A549 (cell line): ENCODE results near the gene CRIP2. TPM values are rescaled to one million over a fixed set of nuclear protein-coding genes. Genes with fewer than 3 reads are reported as not detected.

Source experiments
- ATAC-seq, 2 experiments: fragments of 200-7000 bp in 1 of 2; fragments of >200 bp in 1 of 2; cut with Nextera tagmentation in 1 of 2; cut with Tn5 transposase in 1 of 2; 3 replicates each; pipeline versions ENCODE4 v1.8.0 to v1.9.1; 2018 to 2020; ENCODE audit warnings: mild to moderate bottlenecking in 1 of 2, moderate library complexity in 1 of 2
- CTCF ChIA-PET: fragments of 300-600 bp; sonication (Branson Sonifier 250); formaldehyde crosslinking; extraction: SDS; loops from one replicate; lab custom pipeline; 2021; ENCODE audit warnings: antibody characterized with exemption, inconsistent platforms; lab: Yijun Ruan, JAX
- POLR2A ChIA-PET: fragments of 350-600 bp; formaldehyde crosslinking; extraction: SDS; loops from one replicate; lab custom pipeline; 2021; ENCODE audit warnings: antibody characterized with exemption, inconsistent platforms; lab: Yijun Ruan, JAX
- DNase-seq, 2 experiments: peaks; one replicate each; pipeline versions ENCODE4 v3.0.0 to v3.0.0-alpha.2; 2011 to 2016; ENCODE audit warnings: low read depth in 1 of 2, low spot score in 1 of 2
- FAIRE-seq: peaks from 2 replicates; lab custom pipeline; 2011; peaks lifted over from hg19 to GRCh38; lab: Jason Lieb, UNC
- H3K27ac ChIP-seq, 2 experiments: fragments of >200 bp; sonication (Bioruptor Twin); formaldehyde crosslinking; 3 replicates each; pipeline ENCODE4 v1.5.1; 2016 to 2017
- H3K4me1 ChIP-seq: fragments of >200 bp; sonication (Bioruptor Twin); formaldehyde crosslinking; 3 replicates; pipeline ENCODE4 v1.6.1; 2016
- H3K4me2 ChIP-seq: fragments of >200 bp; sonication (Bioruptor Twin); formaldehyde crosslinking; 3 replicates; pipeline ENCODE4 v1.6.1; 2016
- H3K4me3 ChIP-seq: fragments of >200 bp; sonication (Bioruptor Twin); formaldehyde crosslinking; 3 replicates; pipeline ENCODE4 v1.5.1; 2016
- H3K9me3 ChIP-seq: fragments of >200 bp; sonication (Bioruptor Twin); formaldehyde crosslinking; 3 replicates; pipeline ENCODE4 v1.6.1; 2016
- ATOH8 ChIP-seq: fragments of 250-450 bp; sonication (Bioruptor Pico); IDR thresholded peaks from 2 replicates; pipeline ENCODE4 v1.5.0; 2020; ENCODE audit warnings: low read depth, mild to moderate bottlenecking, moderate library complexity
- CBX8 ChIP-seq: fragments of 200-600 bp; sonication (generic); IDR thresholded peaks from 2 replicates; pipeline ENCODE4 v1.6.1; 2016
- CHD2 ChIP-seq: fragments of 150-350 bp; IDR thresholded peaks from 2 replicates; pipeline ENCODE4 v1.6.1; 2014; ENCODE audit warnings: low read length; ENCODE audit not compliant: partially characterized antibody
- CTCF ChIP-seq: fragments of >200 bp; sonication (Bioruptor Twin); formaldehyde crosslinking; IDR thresholded peaks from 3 replicates; pipeline ENCODE4 v1.5.1; 2016
- FOXS1 ChIP-seq: fragments of 250-450 bp; sonication (Bioruptor Pico); IDR thresholded peaks from 2 replicates; pipeline ENCODE4 v1.5.0; 2020; ENCODE audit warnings: mild to moderate bottlenecking, moderate library complexity
- HMGXB4 ChIP-seq: fragments of 250-450 bp; sonication (Bioruptor Pico); IDR thresholded peaks from 2 replicates; pipeline ENCODE4 v1.5.0; 2021; ENCODE audit warnings: mild to moderate bottlenecking, moderate library complexity, borderline replicate concordance
- HOXB5 ChIP-seq: fragments of 250-450 bp; sonication (Bioruptor Pico); IDR thresholded peaks from 2 replicates; pipeline ENCODE4 v1.5.0; 2020; ENCODE audit warnings: mild to moderate bottlenecking, moderate library complexity
- JUN ChIP-seq, 2 experiments: fragments of >200 bp; sonication (Bioruptor Twin); formaldehyde crosslinking; IDR thresholded peaks; 2 replicates in 1 of 2; 3 replicates in 1 of 2; pipeline ENCODE4 v1.6.1; 2016 to 2017
- MAX ChIP-seq: IDR thresholded peaks from 2 replicates; pipeline ENCODE4 v1.6.1; 2012
- MYC ChIP-seq: IDR thresholded peaks from 2 replicates; pipeline ENCODE4 v1.6.1; 2012; ENCODE audit warnings: mild to moderate bottlenecking, inconsistent platforms, low read length, improper control_type of control experiment, borderline replicate concordance
- NFE2L2 ChIP-seq: fragments of 150-350 bp; conservative IDR thresholded peaks from 2 replicates; pipeline ENCODE4 v1.6.1; 2014; ENCODE audit warnings: low read length
- NPAS2 ChIP-seq: fragments of 250-450 bp; sonication (Bioruptor Pico); IDR thresholded peaks from 2 replicates; pipeline ENCODE4 v1.8.0; 2022; ENCODE audit warnings: mild to moderate bottlenecking, moderate library complexity, borderline replicate concordance
- PBX3 ChIP-seq: IDR thresholded peaks from 2 replicates; pipeline ENCODE4 v1.6.1; 2012
- RCOR1 ChIP-seq: fragments of 150-350 bp; IDR thresholded peaks from 2 replicates; pipeline ENCODE4 v1.6.1; 2014; ENCODE audit warnings: antibody characterized with exemption, low read length, low read depth
- USF2 ChIP-seq: fragments of 450-650 bp; IDR thresholded peaks from 2 replicates; pipeline ENCODE4 v1.6.1; 2014; ENCODE audit warnings: antibody characterized with exemption
- ZC3H11A ChIP-seq: fragments of 450-650 bp; IDR thresholded peaks from 2 replicates; pipeline ENCODE4 v1.6.1; 2014; ENCODE audit warnings: antibody characterized with exemption, mild to moderate bottlenecking
- ZSCAN20 ChIP-seq: fragments of 250-450 bp; sonication (Bioruptor Pico); IDR thresholded peaks from 2 replicates; pipeline ENCODE4 v1.8.0; 2022; ENCODE audit warnings: mild to moderate bottlenecking, moderate library complexity
- WGBS: methylation state at CpG from one replicate; pipeline ENCODE4 v1.1.6; 2017; ENCODE audit errors: missing lambda C conversion rate; 5-methylcytosine and 5-hydroxymethylcytosine counted together
- polyA plus RNA-seq, 4 experiments: library from polyadenylated mRNA; depleted of rRNA in 3 of 4; stranded (reverse); fragments of >200 nt; fragmentation: RNase III in 1 of 4; extraction: RNeasy Plus Mini Kit Qiagen cat#74134 plus additional on column Dnase treatment in 1 of 4; gene quantifications; 2 replicates in 3 of 4; 3 replicates in 1 of 4; pipeline ENCODE4 v1.2.3, GENCODE V29; 2011 to 2017

The CRIP2 gene
- polyA plus RNA-seq, 2 of the 4 experiments (the other 2 are of a cell fraction), result 41.0 to 67.3 TPM

DNA sequence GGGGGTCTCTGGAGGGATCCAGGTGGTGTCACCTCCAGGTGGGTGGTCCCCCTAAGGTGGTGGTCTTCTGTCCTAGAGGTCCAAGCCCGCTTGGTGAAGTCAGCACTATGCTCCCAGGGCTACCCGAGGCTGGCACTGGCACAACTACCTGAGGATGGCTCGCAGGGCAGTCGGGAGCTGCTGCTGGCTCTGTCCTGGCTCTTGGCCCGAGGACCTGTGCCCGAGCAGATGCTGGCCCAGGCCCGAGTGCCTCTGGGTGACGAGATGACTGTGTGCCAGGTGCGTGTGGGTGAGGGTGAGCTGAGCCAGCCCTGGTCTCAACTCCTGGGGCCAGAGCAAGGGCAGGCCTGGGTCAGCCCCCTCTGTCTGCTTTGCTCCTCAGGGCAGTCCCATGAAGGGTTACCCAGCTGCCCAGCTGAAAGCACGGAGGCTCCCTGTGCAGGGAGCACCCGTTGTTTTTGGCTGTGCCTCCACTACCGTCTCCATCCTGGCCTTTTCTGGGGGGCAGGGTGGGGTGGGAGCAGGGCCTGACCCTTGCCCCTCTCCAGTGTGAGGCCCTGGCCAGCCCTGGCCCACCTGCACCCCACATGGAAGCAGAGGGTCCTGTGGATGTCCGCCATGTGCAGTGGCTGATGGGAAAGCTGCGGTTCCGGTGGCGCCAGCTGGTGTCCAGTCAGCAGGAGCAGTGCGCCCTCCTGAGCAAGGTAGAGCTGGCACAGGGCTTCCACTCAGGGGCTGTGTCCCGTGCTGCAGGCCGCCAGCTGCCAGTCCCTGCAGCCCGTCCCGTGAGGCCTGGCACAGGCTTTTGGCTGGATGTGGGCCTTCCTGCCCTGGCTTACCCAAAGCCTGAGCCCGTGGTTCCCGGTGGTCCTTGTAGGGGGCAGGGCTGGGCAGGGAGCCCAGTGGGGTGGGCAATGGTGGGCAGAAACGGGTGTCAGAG is 17.7 kb downstream of the CRIP2 start:
- Histone ChIP-seq H3K4me3 (peak overlapping the region; percentile 74), H3K4me1 (peaks cover 25% of the 10 kb centered on the region), H3K9me3 (no peaks in the 10 kb centered on the region), H3K27ac (peak overlapping the region in 1 of 2 experiments; percentile 95; a peak in 2 of 6 replicates), H3K4me2 (peak overlapping the region; percentile 71)
- WGBS, result 90% methylated on average over 13 of the region's 24 CpGs
- ChIA-PET POLR2A (interaction anchor here (0.7 to 1.8 kb wide), 4 partner anchors 10 to 899 kb away, joined by 3 to 5 read pairs (median 4); no protein-coding TSS in a partner anchor), CTCF (interaction anchor here (1.0 to 3.4 kb wide), 4 partner anchors 11 to 37 kb away, joined by 3 to 29 read pairs (median 14); no protein-coding TSS in a partner anchor)
- TF ChIP-seq HMGXB4 (CRISPR knock-in tag) (no peak), CBX8 (no peak), HOXB5 (CRISPR knock-in tag) (no peak), ZSCAN20 (CRISPR knock-in tag) (no peak), USF2 (no peak), NPAS2 (CRISPR knock-in tag) (no peak), ZC3H11A (no peak), CTCF (no peak), MYC (no peak), RCOR1 (no peak), CHD2 (no peak), FOXS1 (CRISPR knock-in tag) (no peak), MAX (no peak)
- DNase-seq (peak in 1 of 2 experiments; percentile 20), ATAC-seq (no peak), FAIRE-seq (no peak)

- Histone ChIP-seq H3K4me1 (peaks cover 23% of the 10 kb centered on the region), H3K4me3 (no peak overlapping the region), H3K27ac (no peak overlapping the region), H3K4me2 (no peak overlapping the region), H3K9me3 (no peaks in the 10 kb centered on the region)
- ChIA-PET POLR2A (interaction anchor here (1.8 kb wide), 1 partner anchor 35 kb away, joined by 4 read pairs; no protein-coding TSS in a partner anchor), CTCF (interaction anchor here (0.7 to 3.2 kb wide), 5 partner anchors 9 to 35 kb away, joined by 3 to 29 read pairs (median 4); no protein-coding TSS in a partner anchor)
- DNase-seq, result peak in 1 of 2 experiments; percentile 5
- TF ChIP-seq JUN (IDR thresholded peaks at IDR 0.05) (no peak), NPAS2 (CRISPR knock-in tag) (no peak), ATOH8 (CRISPR knock-in tag) (no peak), PBX3 (no peak), NFE2L2 (no peak)
- no peak for ATAC-seq
- FAIRE-seq, result no peak
- 85% methylated on average over 15 of the region's 20 CpGs for WGBS
These were observed 18.6 kb downstream of the CRIP2 start for GRCh38 chr14:105492971-105493871.
